Measurements from ENCODE around the gene IL31.

IL31 gene

DNA sequence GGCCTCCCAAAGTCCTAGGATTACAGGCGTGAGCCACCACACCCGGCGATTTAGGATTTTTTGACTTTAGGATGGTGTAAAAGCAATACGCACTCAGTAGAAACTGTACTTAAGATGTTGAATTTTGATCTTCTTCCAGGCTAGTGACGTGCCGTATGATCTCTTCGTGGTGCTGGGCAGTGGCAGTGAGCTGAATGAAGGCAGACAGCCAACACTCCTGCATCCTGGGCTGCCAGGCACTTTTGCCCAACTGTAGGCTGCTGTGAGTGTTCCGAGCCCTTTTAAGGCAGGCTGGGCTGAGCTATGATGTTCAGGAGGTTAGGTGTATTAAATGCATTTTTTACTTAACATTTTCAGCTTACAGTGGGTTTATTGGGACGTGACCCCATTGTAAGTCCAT, 21.3 kb downstream of the IL31 start:
- no peak for DNase-seq

DNA sequence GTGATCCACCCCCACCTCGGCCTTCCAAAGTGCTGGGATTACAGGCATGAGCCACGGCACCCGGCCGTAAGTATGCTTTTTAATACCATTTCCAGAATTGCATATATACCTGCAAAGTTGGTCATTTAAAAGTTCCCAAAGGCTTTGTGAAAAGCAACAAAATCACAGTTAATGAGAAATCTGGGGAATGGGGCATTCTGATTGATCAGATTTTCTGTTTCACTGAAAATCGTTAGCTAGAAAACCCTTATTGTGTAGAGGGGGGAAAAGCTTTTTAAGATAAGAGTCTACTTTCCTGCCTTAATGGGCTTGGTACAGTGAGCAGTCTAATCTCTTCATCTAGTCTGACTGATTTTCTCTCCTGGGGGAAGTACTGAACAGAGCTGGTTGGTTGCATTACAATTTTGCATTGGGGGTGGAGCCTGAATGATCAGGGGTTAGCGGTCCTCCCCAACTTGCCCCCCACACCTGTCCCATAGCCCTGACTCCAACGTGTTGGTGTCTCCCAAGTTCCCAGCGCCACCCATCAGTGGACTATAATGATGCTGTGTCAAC, 23.8 kb downstream of the IL31 start:
- no peak for DNase-seq

DNA sequence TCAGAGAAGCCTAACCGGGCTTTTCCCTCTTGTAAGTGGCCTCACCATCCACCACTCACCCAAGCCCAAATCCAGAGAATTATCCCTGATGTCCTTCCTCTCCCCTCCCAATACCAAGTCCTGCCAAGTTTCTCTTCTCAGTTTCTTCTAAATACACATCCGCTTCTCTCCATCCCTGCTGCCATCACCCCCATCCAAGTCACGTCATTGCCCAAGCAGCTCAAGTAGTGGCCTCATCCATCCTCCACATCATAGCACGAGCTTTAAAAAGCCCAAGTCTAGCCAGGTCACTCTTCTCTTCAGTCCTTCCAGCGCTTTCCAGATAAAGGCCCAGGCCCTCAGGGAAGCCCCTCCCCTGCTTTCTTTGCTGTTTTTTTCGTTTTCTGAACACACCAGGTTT, 25.4 kb downstream of the IL31 start:
- DNase-seq = no peak

DNA sequence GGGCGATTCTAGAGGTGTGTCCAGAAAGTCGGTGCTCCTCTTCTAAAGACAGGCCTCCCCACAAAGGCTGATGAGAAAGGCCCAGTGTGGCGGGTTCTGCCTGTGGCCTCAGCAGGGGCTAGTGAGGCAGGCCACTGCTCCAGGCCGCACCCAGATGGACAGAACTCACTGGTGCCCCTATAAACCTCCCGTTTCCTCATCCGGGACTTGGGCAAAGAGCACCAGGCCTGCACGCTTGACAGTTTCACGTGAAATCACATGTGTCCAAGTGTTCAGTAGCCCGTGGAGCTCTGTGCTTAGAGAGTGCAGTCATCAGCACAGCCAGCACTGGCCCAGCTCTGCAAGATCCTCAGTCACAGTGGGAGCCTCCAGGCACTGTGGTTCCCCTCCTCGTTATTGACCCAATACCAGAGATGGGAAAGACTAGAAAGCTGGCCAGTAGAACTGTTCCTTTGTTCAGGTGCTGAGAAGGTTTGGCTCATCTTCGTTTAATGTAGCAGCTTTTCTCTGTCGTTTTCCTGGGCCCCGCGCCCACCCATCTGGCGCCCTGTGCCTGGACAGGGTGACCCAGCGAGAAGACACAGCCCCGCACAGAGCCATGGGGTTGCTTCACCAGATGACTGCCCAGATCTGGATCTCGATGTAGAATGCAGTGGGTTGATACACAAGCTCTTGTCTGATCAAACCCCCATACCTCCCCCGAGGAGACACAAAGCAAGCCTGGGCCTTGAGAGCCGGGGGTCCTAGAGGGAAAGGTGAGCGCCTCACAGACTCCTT, 26.3 kb downstream of the IL31 start:
- DNase-seq = no peak

DNA sequence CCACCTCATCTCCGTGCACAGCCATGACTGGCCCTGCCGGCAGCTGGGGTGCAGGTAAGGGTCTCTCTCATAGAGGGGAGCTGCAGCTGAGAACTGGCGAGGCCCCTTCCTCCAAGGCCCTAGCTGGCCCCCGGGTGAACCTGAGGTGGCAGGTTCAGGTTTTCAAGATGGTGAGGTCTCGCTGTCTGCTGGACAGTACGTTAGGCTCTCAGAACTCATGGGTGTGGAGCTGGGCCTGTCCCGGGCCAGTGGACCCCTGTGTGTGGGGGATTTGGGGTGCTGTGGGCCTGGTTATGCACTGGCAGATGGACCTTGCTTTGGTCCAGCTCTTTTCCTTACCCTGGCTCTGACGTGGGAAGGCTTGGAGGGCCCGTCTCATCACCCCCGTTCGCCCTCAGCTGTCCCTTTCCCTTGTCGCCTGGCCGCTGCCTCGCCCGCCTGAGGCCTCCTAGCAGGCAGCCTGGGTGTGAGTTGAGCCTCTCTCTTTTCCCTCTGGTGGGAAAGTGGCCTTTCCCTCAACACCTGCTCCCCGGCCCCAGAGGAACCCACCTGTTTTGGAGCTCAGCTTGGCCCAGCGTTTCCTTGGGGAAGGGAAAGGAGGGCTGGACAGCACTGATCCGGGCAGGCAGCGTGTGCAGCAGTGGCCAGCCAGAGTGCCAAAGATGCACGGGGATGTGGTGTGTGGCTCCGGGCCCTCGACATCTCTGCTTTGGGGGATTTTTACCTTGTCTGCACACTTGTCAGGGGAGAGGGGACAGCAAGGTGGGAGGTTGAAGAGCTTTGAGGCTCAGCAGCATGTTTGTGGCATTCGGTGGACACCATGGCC, 28.3 kb downstream of the IL31 start:
- no peak for DNase-seq

DNA sequence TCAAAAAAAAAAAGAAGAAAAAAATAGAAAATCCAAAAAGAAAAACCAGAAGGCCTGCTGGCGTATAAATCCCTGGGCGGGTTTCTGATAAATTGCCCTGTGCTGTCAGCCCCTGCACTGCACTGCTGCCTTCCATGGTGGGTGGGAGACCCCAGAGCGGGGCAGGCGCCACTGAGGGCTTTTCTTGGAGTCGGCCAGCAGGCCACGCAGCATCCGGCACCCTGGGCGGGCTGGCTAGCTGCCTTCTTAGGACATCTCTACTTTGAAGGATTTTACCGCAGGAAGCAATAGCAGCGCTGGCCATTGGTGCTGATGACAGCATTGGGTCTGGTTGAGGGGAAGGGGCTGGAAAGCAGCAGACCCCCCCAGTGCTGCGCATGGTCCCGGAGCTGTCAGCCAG, 29.1 kb downstream of the IL31 start:
- DNase-seq = no peak

DNA sequence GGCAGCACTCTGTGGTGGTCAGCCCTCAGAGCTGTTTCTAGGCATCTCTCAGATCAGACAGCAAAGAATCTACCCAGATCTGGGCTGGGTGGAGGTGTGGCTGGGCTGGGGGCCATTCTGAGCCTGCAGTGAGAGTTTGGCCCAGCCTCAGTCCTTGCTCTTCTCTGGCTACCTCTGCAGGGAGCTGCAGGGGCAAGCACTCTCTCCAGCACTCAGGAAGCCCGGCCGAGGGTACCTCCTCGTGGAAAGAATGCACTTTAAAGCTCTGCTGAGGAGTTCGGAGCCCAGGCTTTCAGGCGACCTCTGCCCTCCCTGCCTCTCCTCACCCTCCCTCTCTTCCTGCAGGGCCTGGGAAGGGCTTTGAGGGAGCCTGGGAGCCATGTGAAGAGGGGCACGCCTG, 31.2 kb downstream of the IL31 start:
- no peak for DNase-seq

DNA sequence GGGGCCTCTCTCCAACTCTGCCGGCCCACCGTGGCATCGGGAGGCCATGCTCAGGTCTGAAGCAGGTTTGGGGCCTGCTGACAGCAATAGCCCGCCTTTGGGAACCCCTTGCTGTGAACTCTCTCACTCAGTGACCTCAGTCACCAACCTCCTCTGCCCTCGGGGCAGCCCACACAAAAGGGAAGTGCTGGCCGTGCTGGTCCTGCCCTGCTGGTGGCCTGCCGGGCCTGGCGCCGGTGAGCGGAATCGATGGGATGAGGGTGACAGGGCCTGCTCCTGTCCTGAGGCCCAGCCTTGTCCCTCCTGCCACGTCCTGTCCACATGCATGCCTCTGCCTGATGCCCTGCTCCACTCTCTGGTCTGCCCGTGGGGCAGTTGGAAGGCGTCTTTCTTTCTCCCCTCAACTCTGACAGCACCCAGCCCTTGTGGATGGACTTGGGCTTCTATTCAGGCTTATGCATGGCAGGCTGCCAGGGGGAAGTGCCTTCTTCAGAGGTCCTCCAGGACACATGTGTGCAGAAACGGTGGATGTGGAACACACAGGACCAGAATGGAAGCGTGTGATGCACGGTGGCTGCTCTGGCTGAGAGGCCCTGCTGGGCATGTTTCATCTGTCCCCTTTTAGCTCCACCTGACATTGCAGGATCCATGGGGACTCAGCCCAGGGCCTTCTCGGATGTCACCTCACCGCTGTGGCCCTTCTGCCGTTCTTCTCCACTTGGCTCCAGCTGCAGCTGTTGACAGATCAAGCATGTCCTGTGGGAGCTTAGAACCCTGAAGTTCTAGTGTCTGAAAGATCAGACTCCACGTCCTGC, 31.9 kb downstream of the IL31 start:
- no peak for DNase-seq

DNA sequence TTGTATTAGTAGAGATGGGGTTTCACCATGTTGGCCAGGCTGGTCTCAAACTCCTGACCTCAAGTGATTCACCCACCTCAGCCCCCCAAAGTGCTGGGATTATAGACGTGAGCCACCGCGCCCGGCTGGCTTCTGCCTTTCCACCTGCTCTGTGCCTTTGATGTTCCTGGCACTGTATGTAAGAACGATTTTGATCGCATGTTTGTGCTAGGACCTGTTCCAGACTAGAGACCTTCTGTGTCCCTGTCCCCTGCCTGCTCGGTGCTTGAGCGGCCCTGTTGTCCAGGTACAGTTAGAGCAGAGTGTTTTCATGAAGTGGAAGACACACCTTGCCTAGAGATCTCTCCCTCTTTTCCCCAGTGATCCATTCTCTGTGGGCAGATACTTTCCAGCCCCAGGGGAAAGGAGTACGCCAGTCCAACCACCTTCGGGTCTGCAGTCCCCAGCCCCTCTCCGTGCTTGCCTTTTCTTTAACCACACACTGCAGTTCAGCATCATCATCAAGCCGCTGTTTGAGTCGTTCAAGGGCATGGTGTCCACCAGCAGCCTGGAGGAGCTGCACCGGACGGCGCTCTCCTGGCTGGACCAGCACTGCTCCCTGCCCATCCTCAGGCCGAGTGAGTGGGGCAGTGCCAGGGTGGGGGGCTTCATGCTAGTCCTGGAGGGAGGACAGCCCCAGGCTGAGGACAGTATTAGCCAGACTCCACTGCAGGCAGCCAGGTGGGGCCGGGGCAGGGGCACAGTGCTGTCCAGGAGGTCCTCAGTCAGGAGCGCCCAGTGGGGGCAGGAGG, 33.4 kb downstream of the IL31 start:
- DNase-seq = no peak

DNA sequence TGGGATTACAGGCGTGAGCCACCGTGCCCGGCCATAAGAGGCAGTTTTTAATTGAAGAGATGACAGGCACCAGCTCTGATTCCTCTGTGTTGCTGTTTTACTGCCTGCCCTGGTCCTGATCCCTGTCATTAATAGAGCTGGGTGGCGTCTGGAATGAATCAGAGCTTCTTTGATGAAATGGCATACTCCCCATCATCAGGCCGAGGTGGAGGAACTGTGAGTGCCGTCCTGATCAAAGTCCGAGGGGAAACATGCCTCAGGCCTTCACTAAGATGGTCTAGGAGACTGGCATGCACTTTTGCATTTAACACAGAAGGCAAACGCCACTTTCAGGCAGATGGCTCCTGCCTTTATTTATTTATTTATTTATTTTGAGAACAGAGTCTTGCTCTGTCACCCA, 34.1 kb downstream of the IL31 start:
- DNase-seq = no peak

DNA sequence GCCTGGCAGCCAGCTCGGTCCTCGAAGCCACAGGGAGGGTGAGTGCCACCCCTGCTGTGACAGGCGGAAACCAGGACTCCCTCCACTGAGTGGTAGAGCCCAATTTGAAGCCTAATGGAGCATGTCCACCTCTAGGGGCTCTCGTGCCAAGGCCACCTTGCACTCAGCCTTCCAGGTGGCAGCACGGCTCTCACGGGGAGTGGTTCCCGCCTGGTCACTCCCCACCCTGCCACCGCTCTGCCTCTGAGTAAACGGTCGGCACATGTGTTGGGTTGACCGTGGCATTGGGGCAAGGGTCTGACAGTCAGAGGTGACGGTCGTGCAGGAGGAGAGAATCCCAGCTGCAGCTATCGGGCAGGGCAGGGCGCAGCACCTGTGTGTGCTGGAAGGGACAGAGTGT, 34.8 kb downstream of the IL31 start:
- no peak for DNase-seq

DNA sequence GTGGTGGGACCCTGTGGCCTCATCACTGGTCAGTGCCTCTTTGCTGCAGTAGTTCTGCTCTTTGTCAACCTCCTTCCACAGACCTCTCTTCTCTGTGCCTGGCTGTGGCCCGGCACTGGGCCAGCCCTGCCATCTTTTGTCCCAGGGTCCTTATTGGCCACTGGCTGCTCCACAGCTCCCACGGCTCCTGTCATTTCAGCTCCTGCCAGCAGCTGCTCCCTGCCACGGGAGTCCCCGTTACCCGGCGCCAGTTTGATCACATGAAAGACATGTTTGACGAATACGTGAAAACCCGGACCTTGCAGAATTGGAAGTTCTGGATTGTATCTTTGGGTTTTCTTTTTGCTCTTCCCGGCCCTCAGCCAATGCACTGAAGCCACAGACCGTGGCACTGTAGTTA, 35.4 kb downstream of the IL31 start:
- no peak for DNase-seq

DNA sequence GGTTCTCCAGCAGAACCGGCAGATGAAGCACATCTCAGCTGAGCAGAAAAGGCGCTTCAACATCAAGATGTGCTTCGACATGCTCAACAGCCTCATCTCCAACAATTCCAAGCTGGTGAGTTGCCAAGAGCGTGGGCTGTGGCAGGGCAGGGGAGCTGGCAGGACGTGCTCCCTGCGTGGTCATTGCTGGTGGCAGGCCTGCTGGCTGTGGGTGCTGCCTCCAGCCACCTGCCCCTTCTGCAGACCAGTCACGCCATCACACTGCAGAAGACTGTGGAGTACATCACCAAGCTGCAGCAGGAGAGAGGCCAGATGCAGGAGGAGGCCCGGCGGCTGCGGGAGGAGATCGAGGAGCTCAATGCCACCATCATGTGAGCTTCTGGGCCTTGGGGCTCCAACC, 35.8 kb downstream of the IL31 start:
- DNase-seq = no peak

DNA sequence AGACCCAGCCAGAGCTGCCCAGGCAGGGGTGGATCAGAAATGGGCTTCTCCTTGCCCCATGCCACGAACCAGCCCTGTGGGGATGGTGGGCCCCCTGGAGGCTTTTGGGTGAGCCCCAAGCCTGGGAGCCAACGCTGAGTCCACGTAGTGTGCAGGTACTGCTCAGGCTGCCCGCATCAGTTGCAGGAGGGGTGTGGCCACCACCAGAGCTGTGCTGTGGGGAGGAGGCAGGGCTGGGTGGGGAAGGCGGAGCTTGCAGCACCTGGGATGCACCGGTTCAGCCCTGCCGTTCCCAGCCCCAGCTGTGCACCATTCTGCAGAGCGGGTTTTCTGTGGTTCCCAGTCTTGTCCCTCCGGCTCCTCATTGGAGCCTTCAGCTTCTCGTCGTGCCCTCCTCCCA, 36.3 kb downstream of the IL31 start:
- no peak for DNase-seq

DNA sequence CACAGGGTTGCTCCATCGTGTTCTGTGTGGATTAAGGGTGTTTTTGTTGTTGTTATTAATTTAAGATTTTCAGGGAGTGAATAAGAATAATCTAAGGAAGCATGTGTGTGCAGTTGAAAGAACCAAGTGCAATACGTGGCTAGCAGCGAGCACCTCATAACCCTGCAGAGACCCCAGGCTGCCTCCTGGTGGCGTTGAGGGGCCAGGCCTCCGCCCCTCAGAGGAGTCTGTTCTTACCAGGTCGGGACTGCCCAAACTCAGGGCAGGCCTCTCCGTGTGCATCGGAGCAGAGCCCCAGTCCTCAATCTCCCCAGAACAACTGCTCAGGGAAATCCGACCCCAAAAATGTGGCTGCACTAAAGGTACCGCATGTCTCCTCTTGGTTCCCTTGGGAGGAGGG, 36.8 kb downstream of the IL31 start:
- DNase-seq = no peak

DNA sequence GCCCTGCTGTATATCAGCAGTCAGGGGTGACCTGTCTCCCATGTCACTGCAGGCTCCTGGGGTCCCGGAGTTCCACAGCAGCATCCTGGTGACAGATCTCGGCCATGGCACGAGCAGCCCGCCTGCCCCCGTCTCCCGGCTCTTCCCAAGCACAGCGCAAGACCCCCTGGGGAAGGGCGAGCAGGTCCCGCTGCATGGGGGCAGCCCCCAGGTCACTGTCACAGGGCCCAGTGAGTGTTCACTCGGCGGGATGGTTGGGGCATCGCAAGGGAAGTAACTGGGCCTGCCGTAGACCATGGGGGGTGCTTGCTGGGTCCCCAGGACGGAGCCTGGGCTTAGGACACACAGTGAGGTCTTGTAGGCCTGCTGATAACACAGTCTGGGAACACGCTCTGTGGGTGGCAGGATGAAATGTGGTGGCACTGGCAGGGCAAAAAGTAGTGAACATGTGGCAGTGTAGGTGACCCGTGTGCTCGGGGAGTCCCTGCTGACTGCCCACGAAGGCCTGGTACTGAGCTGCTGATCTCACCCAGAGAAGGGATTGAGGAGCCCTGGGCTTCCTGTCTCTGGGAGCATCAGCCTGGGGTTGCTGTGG, 38.5 kb downstream of the IL31 start:
- no peak for DNase-seq

DNA sequence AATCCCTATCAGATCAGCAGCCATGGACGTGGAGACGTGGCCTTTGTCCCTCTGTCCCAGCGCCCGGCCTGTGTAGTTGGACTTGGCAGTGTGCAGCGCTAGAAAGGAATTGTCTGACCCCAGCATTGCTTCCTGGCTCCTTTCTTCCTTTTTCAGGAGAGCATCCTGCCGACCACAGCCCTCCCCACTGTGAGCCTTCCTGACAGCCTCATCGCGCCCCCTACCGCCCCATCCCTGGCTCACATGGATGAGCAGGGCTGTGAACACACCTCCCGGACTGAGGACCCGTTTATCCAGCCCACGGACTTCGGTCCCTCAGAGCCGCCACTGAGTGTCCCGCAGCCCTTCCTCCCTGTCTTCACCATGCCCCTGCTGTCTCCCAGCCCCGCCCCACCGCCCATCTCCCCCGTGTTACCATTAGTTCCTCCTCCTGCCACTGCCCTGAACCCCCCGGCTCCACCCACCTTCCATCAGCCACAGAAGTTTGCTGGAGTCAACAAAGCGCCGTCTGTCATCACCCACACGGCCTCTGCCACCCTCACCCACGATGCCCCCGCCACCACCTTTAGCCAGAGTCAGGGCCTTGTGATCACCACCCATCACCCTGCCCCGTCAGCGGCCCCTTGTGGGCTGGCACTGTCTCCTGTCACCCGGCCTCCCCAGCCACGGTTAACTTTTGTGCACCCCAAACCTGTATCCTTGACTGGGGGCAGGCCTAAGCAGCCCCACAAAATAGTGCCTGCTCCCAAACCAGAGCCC, 40.6 kb downstream of the IL31 start:
- DNase-seq = no peak

DNA sequence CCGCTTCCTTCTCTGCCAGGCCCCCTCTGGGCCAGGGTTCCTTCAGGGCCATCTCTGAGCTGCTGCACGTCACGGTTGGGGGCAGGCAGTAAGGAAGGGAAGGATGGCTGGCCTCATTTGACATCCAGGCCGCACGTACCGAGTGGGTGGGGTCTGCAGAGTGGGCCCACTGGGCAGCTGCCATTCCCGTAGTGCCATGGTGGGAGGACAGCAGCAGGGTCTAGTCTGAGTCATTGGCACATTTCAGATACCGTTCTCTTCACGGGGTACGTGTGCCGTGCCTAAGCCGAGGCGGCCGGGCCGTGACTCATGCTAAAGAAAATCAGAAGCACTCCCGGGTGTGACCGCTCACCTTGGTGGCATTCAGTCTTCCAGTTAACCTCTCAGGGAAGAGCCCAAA, 43.9 kb downstream of the IL31 start:
- DNase-seq = no peak

DNA sequence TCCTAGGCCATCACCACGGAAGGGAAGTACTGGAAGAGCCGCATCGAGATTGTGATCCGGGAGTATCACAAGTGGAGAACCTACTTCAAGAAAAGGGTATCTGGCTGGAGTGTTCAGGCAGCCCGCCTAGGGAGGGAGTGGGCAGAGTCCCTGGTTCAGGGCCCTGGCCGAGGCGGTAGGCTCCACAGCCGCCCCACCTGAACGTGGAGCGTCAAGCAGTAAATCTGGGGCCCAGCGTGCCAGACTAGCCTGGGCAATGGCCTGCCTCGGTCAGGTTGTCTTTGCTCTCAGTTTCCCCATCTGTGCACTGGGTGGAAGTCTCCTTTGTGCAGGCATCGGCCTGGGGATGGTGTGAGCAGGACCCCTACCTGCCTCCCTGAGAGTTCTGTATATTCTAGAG, 44.9 kb downstream of the IL31 start:
- DNase-seq = no peak

DNA sequence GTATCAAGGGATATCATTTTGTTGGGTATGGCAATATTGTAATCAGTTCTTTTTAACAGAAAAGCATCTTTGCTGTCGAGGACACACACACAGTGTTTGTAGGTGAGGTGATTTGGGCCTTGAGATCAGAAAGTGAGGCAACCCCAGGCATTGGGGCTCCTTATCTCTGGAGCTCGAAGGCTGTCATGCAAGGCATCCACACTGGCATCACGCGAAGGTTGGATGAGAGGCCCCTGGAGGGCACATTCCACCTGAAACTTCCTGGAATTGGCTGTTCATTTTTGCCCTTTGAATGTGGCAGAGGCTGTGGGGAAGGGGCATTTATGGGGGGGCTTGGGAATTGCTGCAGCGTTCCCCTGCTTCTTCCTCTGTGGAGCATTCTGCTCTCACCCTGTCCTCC, 45.5 kb downstream of the IL31 start:
- DNase-seq = no peak

DNA sequence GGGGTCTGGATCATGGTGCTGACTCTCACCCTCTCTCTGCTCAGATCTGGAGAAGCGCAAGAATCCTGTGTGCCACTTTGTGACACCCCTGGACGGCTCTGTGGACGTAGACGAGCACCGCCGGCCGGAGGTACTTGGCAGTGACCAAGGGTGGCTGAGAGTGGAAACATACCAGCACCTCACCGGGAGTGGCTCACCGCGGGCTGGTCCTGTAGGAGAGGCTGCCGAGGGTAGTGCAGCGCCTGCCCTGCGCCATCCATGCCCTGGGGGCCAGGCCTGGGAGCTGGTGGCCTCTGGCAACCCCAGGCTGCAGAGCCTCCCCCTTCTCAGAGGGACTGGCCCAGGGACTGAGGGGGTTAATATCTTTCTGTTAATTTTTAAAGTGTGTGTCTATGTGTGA, 46.2 kb downstream of the IL31 start:
- DNase-seq = no peak
